Uterus (tissue), 2 donors: ENCODE results near the gene ZNF462.

Experiments used
- POLR2A ChIP-seq, 2 donors: fragments of 450-650 bp; IDR thresholded peaks; one replicate each; pipeline ENCODE4 v1.6.1; 2016; ENCODE audit warnings: antibody characterized with exemption in 2 of 2, mild to moderate bottlenecking in 1 of 2, moderate library complexity in 1 of 2
- TF ChIP-seq, protein P1 (sequence below), 4 experiments: fragments of 200-600 bp in 2 of 4; fragments of 450-650 bp in 2 of 4; sonication (generic) in 2 of 4; IDR thresholded peaks; one replicate each; pipeline ENCODE4 v1.5.1; 2016 to 2019; ENCODE audit warnings: antibody characterized with exemption in 4 of 4, mild to moderate bottlenecking in 2 of 4, moderate library complexity in 1 of 4

DNA sequence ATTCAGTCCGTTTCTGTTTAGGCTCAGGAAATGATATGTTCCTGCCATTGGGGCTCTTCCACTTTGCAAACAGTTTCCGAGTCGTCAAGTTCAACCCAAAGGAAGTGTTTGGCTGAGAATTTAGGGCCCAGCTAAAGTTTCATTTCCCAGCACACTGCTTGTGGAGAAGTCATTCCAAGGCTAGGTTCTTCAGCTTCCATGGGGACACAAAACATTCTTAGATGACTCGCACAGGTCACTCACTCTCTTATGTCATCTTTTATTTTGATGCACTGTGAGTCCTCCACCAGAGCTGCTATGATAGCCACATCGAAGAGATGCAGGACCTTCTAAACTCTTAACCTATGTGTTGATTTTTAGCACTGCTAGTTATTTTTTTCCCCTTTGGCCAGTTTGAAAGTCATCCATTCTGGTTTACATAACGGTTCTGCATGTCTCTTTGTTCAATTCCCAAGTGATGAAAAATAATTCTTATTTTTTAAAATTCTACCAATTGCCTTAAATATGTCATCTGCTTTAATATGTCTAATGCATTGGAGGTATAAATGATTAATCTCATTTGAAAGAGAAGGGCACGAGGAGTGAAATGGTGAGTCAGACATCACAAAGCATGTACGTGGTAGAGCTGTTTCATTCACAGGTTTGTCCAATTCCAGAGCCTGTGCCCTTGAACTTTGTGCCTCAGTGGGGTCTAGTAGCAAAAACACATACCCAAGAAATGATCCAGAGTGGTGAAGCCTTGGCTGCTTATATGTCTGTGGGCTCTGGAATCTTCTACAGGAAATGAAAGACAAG lies 84.3 kb downstream of the ZNF462 start:
- TF ChIP-seq, protein P1, sequence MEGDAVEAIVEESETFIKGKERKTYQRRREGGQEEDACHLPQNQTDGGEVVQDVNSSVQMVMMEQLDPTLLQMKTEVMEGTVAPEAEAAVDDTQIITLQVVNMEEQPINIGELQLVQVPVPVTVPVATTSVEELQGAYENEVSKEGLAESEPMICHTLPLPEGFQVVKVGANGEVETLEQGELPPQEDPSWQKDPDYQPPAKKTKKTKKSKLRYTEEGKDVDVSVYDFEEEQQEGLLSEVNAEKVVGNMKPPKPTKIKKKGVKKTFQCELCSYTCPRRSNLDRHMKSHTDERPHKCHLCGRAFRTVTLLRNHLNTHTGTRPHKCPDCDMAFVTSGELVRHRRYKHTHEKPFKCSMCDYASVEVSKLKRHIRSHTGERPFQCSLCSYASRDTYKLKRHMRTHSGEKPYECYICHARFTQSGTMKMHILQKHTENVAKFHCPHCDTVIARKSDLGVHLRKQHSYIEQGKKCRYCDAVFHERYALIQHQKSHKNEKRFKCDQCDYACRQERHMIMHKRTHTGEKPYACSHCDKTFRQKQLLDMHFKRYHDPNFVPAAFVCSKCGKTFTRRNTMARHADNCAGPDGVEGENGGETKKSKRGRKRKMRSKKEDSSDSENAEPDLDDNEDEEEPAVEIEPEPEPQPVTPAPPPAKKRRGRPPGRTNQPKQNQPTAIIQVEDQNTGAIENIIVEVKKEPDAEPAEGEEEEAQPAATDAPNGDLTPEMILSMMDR (IDR thresholded peaks at IDR 0.05): no peak
- no peak for TF ChIP-seq POLR2A (IDR thresholded peaks at IDR 0.05)
